Activated CD4-positive, CD25-positive, alpha-beta regulatory T cell (primary cell): ENCODE results near the gene WAS.
"Not testable (repeated sequence)": the region's sequence is repeated elsewhere in the genome, so short reads cannot be mapped to it uniquely, and the experiment has no call there.

ENCODE experiments used
- DNase-seq, 4 experiments: peaks; one replicate each; lab custom pipeline; 2025; lab: John Stamatoyannopoulos, UW

Gene WAS

GRCh38 chrX:48683411-48683982, at the start of gene WAS:
Gene WAS, plus strand, starts transcription at chrX:48683799. Its CDS starts 55 bp downstream, at chrX:48683854.
- peak in 1 of 4 experiments; percentile 17 for DNase-seq

GRCh38 chrX:48636301-48636700, 47.3 kb upstream of the WAS start:
- no peak for DNase-seq

- DNase-seq: no peak
Observed at GRCh38 chrX:48636776-48637175, 46.8 kb upstream of the WAS start.

GRCh38 chrX:48645669-48646068, 37.9 kb upstream of the WAS start:
- no peak for DNase-seq

GRCh38 chrX:48648336-48648751, 35.3 kb upstream of the WAS start:
- no peak for DNase-seq

- DNase-seq: no peak
Observed at GRCh38 chrX:48649102-48649501, 34.5 kb upstream of the WAS start.

GRCh38 chrX:48652055-48652579, 31.5 kb upstream of the WAS start:
- DNase-seq: not testable (repeated sequence)

- DNase-seq: not testable (repeated sequence)
Observed at GRCh38 chrX:48654746-48655145, 28.9 kb upstream of the WAS start.

GRCh38 chrX:48659686-48660085, 23.9 kb upstream of the WAS start:
- not testable (repeated sequence) for DNase-seq

GRCh38 chrX:48663241-48663640, 20.4 kb upstream of the WAS start:
- no peak for DNase-seq

- no peak for DNase-seq
Observed at GRCh38 chrX:48664156-48664555, 19.4 kb upstream of the WAS start.

- no peak for DNase-seq
Observed at GRCh38 chrX:48665991-48666390, 17.6 kb upstream of the WAS start.

GRCh38 chrX:48666649-48667048, 16.9 kb upstream of the WAS start:
- no peak for DNase-seq

GRCh38 chrX:48667509-48667908, 16.1 kb upstream of the WAS start:
- no peak for DNase-seq

GRCh38 chrX:48668187-48668586, 15.4 kb upstream of the WAS start:
- not testable (repeated sequence) for DNase-seq

GRCh38 chrX:48676106-48676892, 7.3 kb upstream of the WAS start:
- DNase-seq: peak; percentile 58 to 81 (median 76)

GRCh38 chrX:48676893-48677270, 6.7 kb upstream of the WAS start:
- DNase-seq: no peak

- no peak for DNase-seq
Observed at GRCh38 chrX:48677516-48677915, 6.1 kb upstream of the WAS start.

GRCh38 chrX:48680467-48680866, 3.1 kb upstream of the WAS start:
- DNase-seq: not testable (repeated sequence)

- DNase-seq: not testable (repeated sequence)
Observed at GRCh38 chrX:48680925-48681324, 2.7 kb upstream of the WAS start.

- DNase-seq: no peak
Observed at GRCh38 chrX:48681539-48682183, 1.9 kb upstream of the WAS start.

GRCh38 chrX:48682795-48683194, 804 bp upstream of the WAS start:
- DNase-seq: not testable (repeated sequence)

GRCh38 chrX:48684134-48684533, 535 bp downstream of the WAS start:
- no peak for DNase-seq
